HG02884 (cell line): ENCODE results near the gene MTMR12.
"Not testable (repeated sequence)": the region's sequence is repeated elsewhere in the genome, so short reads cannot be mapped to it uniquely, and the experiment has no call there.

Experiments used
- ATAC-seq: cut with Tn5 transposase; IDR thresholded peaks from one replicate; pipeline ENCODE4 v1.9.1; 2021; ENCODE audit warnings: mild to moderate bottlenecking, moderate library complexity; ENCODE audit not compliant: unreplicated experiment

Gene MTMR12

DNA sequence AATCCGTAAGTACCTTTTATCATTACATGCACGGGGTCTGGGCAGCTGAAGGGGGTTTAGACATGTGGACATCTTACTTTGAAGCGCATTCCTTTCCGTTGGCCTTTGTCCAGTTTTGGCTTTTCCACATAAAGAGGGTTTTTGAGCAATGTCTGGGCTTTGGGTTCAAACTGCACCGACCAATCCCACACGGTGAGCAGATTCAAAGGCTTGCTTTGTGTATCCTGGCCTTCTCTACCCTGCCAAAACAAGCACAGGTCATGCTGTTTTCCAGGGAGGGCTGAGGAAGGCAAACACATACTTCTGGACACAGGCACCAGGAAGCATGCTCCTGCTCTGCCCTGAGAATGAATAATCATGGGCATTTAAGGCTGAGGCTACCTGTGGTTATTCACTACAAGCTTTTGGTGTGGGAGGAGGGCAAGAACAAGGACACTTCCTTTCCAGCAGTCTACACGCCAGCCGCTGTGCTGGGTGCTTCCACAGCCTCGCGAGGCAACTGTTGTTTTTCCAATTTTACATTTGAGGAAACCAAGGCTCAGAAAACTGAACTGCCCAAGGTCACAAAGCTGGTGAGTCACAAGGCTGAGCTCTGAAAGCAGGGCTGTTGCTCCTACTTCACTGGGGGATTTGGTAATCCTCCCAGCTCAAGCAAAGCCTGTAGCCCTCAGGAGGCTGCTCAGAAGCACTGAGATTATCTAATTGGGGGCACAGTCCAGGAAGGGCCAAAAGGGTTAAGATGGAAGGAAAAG is 78.9 kb downstream of the MTMR12 start:
- no peak for ATAC-seq

DNA sequence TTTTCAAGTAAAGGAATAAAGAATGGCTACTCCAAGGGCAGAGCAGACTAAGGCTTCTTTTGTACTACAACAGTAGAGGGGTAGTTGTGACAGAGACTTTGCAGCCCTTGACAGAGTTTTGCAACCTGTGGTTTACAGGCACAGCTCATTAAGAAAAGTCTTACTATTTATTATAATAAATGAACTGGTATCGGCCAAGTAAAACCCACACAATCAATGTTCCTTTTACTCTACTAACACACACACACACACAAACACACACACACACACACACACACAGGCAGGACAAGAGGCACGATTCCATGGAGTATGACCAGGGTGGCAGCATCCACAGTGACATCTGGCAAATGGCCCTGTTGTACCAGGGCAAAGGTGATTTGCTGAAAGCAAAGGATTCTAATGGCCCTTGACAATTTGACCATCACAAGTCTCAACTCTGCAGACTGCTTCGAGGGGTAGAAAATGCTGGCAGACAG is 79.5 kb downstream of the MTMR12 start:
- no peak for ATAC-seq

DNA sequence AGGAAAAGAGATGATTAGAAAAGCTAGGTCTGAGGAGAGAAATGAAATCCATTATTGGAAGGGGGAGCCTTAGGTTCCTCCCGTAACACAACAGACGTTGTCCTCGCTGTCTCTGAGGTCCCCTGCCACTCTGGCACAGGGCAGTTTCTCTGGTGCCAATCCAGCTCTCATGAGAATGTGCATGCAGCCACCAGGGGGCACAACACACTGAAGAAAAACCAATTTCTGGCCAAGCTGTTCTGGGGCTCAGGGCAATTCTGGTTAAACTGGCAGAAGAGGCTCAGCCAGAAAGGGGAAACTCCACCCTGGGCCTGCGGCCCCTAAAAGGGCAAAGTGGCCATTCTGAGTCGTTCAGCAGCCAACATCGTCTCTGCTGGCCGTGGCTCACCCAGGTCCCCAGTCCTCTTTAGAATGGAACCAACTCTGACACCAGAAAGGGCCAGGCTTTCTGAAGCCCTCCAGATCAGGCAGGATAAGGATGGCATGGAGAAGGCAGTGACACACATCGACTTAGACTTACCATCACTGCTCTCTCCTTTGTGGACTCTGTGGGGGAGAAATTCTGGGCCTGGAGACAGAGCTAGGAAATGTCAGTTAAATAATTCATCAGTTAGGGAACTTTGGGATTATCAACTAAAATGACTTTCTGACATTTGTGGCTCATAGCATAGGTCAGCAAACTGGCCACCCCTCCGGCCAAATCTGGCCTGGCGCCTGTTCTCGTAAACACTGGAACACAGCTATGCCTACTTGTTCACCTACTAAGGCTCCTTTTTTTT is 80.1 kb downstream of the MTMR12 start:
- peak; percentile 89 for ATAC-seq

DNA sequence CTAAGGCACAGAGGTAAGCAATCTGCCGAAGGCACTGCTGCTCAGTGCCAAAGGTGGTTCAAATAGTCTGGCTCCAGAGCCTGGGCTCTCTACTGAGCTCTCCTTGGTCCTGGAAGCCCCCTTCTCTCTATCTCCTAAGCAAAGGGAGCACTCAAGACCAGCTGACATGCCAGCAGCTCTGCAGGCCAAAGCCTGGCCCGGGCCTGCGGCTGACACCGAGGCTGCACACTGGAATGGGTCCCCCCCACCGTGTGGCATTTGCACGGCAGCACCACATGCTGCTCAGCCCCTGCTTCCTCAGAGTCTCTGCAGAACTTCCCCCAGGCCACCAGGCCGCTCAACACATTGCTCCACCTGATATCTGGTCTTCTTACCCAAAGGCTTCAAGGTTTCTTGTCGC is 80.8 kb downstream of the MTMR12 start:
- no peak for ATAC-seq

DNA sequence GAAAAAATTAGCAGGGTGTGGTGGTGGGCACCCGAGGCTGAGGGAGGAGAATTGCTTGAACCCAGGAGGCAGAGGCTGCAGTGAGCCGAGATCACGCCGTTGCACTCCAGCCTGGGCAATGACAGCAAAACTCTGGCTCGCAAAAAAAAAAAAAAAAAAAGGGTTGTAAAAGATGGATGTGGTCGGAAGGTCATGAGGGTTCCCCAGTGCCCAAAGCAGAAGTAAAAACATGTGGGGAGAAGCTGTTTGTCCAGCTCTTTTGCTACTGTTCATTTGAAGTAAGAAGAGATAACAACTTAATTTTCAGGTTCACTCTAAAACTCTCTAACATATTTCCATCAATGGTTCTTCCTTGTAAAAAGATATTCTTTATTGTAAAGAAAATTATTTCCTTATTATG is 81.5 kb downstream of the MTMR12 start:
- no peak for ATAC-seq

DNA sequence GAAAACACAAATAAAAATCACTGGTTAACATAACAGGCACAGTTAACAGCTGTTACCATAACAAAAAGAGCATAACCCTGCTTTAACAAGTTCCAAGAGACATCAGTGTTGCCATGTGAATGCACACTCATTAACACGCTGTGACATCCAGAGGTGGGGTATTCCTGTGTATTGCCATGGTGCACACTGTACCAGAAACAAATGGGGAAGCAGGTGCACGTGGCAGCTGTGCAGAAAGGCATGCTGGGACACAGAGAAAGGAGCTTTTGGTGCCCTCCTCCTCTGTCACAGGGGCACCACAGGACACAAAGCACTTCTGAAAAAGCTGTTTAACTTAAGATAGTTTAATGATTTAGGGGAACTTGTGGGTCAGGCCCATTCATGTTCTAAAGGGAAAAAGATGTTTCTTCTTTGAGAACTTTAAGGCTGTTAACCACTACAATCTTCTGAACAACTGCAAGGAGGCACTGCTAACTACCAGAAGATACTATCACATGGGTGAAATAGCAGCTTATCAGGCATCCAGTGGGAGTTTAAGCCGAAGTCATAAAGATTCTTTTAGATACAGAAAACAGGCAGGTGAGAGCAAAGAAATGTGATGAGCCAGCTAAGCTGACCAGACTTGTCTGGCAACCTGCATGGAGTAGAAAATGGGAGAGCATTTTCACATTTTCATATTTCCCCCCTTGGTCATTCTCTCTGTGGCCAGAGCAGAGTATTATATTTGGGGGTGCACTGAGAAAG is 82.2 kb downstream of the MTMR12 start:
- no peak for ATAC-seq

DNA sequence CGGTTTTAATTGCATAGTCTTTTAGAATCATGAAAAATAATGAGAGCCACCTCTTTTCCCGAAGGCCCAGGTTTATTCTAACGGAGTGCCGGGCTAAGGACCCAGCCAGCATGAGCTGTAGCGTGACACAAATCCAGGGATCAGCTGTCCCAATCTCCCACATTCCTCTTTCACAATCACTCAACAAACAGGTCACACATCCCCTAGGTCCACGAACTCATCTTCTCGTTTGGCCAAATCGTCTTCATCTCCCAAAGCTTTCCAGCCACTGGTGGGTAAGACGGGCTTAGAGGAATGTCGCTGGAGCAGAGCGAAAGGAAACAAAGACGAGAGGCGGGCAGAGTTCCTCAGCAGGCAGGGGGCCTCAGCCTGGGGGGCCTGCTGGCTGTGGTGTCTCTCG is 83.2 kb downstream of the MTMR12 start:
- ATAC-seq: no peak

DNA sequence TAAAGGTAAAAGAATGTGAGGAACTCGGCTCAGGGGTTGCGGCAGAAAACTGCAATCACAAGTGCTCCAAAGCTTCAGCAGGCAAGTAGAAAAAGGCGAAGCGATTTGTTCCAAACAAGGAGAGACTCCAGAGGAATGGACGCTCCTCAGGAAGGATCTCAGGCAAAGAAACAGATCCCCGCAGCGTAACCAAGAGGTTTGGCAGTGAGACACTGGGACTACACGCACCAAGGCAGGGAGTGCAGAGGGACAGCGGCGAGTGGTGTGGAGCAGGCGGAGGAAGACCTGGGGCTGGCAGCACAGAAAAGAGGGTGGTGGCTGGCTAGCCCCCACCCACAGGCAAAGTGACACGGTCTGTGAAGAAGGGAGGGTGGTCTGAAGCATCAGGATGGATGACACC is 83.9 kb downstream of the MTMR12 start:
- no peak for ATAC-seq

DNA sequence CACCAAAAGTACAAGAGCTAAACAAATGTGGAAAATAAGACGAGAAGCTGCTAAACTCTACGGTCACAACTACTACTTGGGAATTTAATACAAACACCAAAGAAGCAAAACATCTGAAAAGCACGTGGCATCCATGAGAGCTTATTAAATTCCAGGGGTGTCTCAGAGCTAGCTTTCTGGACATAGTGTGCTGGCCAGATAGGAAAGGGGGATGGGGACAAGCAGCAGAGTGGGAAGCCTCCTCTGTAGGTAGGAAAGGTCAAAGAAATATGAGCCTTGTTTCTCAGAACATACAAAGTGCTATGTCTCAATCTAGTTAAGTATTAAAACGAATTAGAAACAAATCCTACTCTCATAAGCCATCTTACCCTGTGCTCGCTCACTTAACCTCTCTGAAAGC is 87.3 kb downstream of the MTMR12 start:
- no peak for ATAC-seq

DNA sequence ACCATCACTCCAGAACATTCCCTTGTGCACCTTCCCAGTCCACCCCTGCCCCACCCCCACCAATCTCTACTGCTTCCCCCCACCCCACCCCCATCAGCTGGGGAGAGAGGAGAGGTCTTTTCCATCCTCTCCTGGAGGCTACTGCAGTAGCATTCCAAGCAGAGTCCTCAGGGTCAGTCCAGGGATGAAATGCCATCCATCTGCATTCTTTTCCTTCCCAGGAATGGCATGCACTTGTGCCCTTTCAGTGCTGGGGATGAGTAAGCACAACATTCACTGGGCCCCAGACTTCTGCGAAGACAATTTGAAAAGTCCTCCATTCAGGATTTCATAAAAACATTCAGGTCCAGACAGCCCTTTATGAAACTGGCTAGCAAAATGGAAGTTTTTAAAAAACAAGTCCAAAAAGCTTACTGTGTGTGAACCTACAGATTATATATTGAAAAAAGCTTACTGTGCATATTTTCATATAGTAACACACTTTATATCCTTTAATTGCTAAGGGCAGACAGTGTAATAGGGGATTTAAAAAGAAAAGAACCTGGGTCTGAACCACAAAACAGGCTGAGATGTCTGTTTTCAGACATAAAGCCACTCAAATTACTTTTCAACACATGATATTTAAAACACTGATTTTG is 88.6 kb downstream of the MTMR12 start:
- no peak for ATAC-seq

DNA sequence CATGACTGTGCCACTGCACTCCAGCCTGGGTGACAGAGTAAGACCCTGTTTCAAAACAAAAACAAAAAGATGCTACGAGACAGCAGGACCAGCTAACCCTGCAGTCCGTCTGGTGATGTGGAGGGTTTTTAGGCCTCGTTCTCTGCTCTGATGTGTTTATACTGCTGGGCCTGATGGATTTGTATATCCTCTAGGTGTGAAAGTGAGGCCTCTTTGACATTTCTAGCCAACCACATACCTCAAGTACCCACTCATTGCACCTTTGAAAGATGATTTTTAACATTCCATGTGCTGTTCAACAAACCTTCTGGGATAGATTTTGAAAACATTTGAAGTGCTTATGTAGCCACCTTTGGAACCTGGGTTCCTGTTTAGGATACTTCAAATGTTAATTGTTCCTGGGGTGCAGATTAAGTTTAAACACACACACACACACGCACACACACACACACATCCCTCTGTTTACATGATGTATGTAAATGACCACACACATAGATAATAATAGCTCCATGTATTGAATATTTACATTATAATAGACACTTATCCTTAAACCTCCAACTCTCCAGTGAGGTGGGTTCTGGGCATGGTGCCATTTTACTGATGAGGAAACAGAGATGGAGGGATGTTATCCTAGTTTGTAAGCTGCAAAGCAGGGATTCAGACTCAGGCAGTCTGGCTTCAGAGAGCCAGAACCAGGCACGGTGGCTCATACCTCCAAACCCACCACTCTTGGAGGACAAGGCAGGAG is 89.8 kb downstream of the MTMR12 start:
- ATAC-seq: no peak

DNA sequence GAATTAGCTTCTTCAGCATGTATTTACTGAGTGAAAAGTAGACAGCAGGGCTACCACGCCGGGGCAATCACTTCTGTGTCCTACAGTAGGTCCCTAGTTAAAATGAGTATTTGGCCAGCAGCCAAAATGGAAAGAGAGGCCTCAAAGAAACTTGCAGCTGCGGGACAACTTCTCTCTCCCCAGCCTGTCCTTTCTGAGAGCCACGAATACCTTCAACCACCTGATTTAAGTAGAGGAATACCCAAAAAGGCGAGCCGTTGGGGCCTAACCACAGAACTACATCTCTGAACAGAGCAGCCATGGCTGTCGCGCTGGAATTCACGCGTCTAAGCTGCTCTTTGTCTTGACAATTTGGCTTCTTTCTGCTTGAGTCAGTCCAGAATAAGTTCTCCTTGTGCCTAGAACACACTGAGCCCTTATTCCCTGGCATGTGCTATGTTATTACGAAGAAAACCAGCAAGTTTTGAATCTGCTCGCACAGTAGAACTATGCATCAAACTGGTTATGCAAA is 94.8 kb downstream of the MTMR12 start:
- ATAC-seq: no peak

DNA sequence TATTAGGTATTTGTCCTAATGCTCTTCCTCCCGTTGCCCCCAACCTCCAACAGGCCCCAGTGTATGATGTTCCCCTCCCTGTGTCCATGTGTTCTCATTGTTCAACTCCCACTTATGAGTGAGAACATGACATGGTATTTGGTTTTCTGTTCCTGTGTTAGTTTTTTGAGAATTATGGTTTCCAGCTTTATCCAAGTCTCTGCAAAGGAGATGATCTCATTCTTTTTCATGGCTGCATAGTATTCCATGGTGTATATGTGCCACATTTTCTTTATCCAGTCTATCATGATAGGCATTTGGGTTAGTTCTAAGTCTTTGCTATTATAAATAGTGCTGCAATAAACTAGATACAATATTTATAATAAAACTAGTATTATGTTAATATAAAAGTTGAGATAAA is 98.4 kb downstream of the MTMR12 start:
- ATAC-seq: not testable (repeated sequence)

DNA sequence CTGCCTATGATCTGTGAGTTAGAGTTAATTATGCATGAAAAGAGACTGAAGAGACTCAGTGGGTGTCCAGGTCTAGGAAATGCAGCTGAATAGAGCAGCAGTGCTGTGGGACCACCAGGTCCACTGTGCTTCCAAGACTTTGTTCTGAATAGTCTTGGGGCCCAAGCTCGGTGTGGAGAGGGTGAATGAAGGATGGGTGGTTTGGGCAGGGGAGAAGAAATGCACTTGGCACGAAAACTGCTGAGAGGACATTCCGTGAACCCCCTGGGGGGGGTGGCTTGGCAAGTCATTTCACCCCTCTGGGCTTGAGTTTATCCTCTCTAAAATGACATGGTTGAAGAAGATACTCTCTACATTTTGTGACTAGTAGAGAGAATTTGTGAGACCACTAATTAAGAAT is 102.6 kb downstream of the MTMR12 start:
- no peak for ATAC-seq

DNA sequence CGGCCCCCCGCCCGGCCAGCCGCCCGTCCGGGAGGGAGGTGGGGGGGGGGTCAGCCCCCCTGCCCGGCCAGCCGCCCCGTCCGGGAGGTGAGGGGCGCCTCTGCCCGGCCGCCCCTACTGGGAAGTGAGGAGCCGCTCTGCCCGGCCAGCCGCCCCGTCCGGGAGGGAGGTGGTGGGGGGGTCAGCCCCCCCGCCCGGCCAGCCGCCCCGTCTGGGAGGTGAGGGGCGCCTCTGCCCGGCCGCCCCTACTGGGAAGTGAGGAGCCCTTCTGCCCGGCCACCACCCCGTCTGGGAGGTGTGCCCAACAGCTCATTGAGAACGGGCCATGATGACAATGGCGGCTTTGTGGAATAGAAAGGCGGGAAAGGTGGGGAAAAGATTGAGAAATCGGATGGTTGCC is 103.9 kb downstream of the MTMR12 start:
- ATAC-seq: not testable (repeated sequence)

DNA sequence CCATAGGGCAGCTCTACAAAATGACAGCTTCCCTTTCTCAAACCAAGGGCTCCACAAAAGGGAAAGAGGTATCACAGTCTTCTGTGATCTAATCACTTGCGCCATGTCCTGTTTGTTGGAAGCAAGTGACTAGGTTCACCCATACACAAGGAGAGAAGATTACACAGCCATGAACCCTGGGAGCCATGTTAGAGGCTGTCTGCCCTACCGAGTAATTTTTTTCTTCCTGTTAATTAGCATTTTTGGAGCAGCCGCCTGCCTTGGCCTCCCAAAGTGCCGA is 105.4 kb downstream of the MTMR12 start:
- no peak for ATAC-seq

DNA sequence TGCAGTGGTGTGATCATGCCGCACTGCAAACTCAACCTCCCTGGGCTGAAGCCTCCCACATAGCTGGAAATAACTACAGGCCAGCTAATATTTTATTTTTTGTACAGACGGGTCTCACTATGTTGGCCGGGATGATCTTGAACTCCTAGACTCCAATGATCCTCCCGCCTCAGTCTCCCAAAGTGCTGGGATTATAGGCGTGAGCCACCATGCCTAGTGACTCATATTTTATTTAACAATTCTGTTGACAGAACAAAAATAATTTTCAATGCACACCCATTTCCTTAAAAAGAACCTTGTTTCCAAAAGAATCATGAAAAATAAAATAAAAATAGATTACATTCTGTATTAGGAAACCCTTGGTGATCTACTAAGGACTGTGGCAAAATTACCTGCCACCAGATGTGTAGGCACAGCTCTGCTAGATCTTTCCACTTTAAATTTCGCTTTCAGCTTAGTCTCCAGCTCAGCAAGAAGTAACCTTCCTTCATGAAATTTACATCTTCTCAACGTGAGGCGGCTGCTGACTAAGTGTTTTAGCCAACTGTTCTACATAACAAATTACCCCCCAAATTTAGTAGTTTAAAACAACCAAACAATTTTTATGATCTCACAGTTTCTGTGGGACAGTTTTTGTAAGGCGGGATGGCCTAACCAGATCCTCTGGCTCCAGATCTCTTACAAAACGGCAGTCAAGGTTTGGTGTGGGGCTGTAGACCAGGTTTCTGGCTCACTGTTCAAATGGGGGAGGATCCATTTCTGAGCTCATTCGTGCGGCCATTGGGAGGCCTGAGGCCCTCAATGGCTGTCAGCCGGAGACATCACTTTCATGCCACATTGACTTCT is 106.0 kb downstream of the MTMR12 start:
- ATAC-seq: no peak

DNA sequence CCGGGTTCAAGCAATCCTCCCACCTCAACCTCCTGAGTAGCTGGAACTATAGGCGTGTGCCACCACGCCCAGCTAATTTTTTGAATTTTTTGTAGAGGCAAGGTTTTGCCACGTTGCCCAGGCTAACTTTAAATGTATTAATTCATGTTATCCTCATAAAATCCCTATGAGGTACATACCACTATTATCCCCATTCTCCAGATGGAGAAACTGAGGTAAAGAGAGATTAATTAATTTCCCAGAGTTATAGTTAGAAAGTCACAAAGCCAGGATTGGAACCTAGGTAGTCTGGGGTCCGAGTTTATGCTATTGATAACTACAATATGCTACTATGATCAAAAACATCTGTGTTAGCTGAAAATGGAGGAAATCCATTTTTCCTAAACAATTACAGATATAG is 106.7 kb downstream of the MTMR12 start:
- ATAC-seq: no peak

DNA sequence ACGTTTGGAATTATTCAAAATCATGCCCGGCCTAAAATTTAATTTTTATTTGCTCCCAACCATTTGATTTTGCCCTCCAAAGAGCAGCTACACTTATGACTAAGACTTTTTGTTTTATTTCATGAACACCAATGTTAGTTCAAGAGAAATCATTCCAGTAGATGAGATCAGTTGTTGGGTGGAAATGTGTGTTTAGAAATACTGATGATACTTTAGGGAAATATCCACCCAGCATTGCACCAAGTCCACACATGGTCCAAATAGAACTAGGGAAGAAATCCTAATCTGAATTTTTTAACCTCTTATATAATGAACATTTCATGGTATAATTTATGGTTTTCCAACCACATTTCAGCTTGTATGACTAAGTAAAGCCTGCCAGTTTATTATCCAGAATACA is 110.3 kb downstream of the MTMR12 start:
- no peak for ATAC-seq
